Sigmoid colon (tissue), 4 donors: Measurements from ENCODE around the gene SELENOO.

Source experiments
- CTCF ChIP-seq, 4 experiments: fragments of 450-650 bp in 3 of 4; fragments of 200-600 bp in 1 of 4; IDR thresholded peaks; one replicate each; pipeline ENCODE4 v1.5.1; 2016 to 2019; ENCODE audit warnings: antibody characterized with exemption in 4 of 4, mild to moderate bottlenecking in 3 of 4, moderate library complexity in 2 of 4
- EP300 ChIP-seq, 4 donors: sonication (generic); formaldehyde crosslinking; IDR thresholded peaks; one replicate each; pipeline ENCODE4 v1.6.1; 2017; ENCODE audit warnings: antibody characterized with exemption in 4 of 4
- POLR2AphosphoS5 ChIP-seq, 4 donors: sonication (generic); formaldehyde crosslinking; IDR thresholded peaks; one replicate each; pipeline ENCODE4 v1.6.1; 2017; ENCODE audit warnings: antibody characterized with exemption in 4 of 4

GRCh38 chr22:50203288-50203687 lies 2.5 kb downstream of the SELENOO start:
- TF ChIP-seq CTCF (IDR thresholded peaks at IDR 0.05) = no peak
- TF ChIP-seq EP300 (IDR thresholded peaks at IDR 0.05) = no peak
- TF ChIP-seq POLR2AphosphoS5 (IDR thresholded peaks at IDR 0.05) = no peak
